ENCODE measurements around the gene MOGAT3. TPM values are rescaled to one million over a fixed set of nuclear protein-coding genes. Genes with fewer than 3 reads are reported as not detected.
A peak's percentile ranks its signal among the peaks of the same experiment; 100 is the strongest.

Gene MOGAT3
- total and polyA plus RNA-seq, 9 of the 15 experiments (the other 6 are each of a cell fraction or from before 2014, with no cell fraction given), result 0.07 to 0.17 (median 0.13) TPM; not detected in 6

DNA sequence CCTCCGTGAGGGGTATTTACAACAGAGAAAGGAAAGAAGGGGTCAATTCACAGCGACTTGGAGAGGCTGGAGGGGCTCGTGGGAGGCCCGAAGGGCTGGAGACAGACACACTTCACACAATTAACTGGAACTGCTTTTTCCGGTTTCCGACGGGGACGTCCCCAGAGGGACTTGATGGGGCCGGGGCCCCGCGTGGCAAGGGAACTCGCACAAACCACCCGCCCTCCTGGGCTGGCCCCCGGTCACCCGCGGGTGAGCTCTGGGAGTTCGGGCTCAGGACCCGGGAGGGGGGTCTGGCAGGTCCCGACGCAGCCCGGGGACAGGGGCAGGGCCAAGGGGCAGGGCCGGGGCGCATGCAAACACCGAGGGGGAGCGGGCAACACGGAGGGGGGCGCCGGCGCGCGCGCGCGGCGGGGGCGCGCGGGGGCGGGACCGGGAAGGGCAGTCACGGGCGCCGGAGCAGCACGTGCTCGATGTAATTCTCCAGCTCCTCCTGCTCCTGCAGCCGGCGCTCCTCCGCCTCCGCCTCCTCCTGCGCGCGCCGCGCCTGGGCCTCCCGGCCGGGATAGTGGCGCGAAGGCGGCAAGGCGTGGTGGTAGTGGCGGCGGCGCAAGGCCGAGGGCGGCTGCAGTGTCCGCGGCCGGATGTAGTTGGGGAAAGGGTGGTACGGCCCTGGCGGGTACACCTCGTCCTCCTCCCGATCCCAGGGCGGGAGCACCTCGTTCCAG lies 38.1 kb downstream of the MOGAT3 start (continued):
- TF ChIP-seq, protein P1, sequence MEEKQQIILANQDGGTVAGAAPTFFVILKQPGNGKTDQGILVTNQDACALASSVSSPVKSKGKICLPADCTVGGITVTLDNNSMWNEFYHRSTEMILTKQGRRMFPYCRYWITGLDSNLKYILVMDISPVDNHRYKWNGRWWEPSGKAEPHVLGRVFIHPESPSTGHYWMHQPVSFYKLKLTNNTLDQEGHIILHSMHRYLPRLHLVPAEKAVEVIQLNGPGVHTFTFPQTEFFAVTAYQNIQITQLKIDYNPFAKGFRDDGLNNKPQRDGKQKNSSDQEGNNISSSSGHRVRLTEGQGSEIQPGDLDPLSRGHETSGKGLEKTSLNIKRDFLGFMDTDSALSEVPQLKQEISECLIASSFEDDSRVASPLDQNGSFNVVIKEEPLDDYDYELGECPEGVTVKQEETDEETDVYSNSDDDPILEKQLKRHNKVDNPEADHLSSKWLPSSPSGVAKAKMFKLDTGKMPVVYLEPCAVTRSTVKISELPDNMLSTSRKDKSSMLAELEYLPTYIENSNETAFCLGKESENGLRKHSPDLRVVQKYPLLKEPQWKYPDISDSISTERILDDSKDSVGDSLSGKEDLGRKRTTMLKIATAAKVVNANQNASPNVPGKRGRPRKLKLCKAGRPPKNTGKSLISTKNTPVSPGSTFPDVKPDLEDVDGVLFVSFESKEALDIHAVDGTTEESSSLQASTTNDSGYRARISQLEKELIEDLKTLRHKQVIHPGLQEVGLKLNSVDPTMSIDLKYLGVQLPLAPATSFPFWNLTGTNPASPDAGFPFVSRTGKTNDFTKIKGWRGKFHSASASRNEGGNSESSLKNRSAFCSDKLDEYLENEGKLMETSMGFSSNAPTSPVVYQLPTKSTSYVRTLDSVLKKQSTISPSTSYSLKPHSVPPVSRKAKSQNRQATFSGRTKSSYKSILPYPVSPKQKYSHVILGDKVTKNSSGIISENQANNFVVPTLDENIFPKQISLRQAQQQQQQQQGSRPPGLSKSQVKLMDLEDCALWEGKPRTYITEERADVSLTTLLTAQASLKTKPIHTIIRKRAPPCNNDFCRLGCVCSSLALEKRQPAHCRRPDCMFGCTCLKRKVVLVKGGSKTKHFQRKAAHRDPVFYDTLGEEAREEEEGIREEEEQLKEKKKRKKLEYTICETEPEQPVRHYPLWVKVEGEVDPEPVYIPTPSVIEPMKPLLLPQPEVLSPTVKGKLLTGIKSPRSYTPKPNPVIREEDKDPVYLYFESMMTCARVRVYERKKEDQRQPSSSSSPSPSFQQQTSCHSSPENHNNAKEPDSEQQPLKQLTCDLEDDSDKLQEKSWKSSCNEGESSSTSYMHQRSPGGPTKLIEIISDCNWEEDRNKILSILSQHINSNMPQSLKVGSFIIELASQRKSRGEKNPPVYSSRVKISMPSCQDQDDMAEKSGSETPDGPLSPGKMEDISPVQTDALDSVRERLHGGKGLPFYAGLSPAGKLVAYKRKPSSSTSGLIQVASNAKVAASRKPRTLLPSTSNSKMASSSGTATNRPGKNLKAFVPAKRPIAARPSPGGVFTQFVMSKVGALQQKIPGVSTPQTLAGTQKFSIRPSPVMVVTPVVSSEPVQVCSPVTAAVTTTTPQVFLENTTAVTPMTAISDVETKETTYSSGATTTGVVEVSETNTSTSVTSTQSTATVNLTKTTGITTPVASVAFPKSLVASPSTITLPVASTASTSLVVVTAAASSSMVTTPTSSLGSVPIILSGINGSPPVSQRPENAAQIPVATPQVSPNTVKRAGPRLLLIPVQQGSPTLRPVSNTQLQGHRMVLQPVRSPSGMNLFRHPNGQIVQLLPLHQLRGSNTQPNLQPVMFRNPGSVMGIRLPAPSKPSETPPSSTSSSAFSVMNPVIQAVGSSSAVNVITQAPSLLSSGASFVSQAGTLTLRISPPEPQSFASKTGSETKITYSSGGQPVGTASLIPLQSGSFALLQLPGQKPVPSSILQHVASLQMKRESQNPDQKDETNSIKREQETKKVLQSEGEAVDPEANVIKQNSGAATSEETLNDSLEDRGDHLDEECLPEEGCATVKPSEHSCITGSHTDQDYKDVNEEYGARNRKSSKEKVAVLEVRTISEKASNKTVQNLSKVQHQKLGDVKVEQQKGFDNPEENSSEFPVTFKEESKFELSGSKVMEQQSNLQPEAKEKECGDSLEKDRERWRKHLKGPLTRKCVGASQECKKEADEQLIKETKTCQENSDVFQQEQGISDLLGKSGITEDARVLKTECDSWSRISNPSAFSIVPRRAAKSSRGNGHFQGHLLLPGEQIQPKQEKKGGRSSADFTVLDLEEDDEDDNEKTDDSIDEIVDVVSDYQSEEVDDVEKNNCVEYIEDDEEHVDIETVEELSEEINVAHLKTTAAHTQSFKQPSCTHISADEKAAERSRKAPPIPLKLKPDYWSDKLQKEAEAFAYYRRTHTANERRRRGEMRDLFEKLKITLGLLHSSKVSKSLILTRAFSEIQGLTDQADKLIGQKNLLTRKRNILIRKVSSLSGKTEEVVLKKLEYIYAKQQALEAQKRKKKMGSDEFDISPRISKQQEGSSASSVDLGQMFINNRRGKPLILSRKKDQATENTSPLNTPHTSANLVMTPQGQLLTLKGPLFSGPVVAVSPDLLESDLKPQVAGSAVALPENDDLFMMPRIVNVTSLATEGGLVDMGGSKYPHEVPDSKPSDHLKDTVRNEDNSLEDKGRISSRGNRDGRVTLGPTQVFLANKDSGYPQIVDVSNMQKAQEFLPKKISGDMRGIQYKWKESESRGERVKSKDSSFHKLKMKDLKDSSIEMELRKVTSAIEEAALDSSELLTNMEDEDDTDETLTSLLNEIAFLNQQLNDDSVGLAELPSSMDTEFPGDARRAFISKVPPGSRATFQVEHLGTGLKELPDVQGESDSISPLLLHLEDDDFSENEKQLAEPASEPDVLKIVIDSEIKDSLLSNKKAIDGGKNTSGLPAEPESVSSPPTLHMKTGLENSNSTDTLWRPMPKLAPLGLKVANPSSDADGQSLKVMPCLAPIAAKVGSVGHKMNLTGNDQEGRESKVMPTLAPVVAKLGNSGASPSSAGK (IDR thresholded peaks at IDR 0.05), result peak; percentile 90
- TF ChIP-seq ASH1L (IDR thresholded peaks at IDR 0.05; ENCODE audit: borderline replicate concordance, low read depth, partially characterized antibody) (no peak), POLR2B (IDR thresholded peaks at IDR 0.05; ENCODE audit: low read depth, partially characterized antibody) (no peak), CBX1 (IDR thresholded peaks at IDR 0.05; ENCODE audit: low read depth) (0 out of 2 replicates have a peak, but pooled peaks have one; percentile 34), HDAC1 (IDR thresholded peaks at IDR 0.05) (peak in 1 of 2 experiments; percentile 22; a peak in 1 of 4 replicates), NONO (IDR thresholded peaks at IDR 0.05; ENCODE audit: low read depth in 2 of 2, low read length in 1 of 2) (peak in 1 of 2 experiments; percentile 64; a peak in 1 of 4 replicates), EGR1 (conservative IDR thresholded peaks at IDR 0.05) (peak; percentile 86), NR1H2 (CRISPR knock-in tag; IDR thresholded peaks at IDR 0.05) (no peak), NR2C1 (IDR thresholded peaks at IDR 0.05) (no peak), NR2C1 (tag; IDR thresholded peaks at IDR 0.05) (no peak)
- TF ChIP-seq, protein P2, sequence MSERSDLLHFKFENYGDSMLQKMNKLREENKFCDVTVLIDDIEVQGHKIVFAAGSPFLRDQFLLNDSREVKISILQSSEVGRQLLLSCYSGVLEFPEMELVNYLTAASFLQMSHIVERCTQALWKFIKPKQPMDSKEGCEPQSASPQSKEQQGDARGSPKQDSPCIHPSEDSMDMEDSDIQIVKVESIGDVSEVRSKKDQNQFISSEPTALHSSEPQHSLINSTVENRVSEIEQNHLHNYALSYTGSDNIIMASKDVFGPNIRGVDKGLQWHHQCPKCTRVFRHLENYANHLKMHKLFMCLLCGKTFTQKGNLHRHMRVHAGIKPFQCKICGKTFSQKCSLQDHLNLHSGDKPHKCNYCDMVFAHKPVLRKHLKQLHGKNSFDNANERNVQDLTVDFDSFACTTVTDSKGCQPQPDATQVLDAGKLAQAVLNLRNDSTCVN (CRISPR knock-in tag; IDR thresholded peaks at IDR 0.05), result no peak
- TF ChIP-seq, protein P3, sequence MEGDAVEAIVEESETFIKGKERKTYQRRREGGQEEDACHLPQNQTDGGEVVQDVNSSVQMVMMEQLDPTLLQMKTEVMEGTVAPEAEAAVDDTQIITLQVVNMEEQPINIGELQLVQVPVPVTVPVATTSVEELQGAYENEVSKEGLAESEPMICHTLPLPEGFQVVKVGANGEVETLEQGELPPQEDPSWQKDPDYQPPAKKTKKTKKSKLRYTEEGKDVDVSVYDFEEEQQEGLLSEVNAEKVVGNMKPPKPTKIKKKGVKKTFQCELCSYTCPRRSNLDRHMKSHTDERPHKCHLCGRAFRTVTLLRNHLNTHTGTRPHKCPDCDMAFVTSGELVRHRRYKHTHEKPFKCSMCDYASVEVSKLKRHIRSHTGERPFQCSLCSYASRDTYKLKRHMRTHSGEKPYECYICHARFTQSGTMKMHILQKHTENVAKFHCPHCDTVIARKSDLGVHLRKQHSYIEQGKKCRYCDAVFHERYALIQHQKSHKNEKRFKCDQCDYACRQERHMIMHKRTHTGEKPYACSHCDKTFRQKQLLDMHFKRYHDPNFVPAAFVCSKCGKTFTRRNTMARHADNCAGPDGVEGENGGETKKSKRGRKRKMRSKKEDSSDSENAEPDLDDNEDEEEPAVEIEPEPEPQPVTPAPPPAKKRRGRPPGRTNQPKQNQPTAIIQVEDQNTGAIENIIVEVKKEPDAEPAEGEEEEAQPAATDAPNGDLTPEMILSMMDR (IDR thresholded peaks at IDR 0.05 in 2 of 3, conservative IDR thresholded peaks at IDR 0.05 in 1 of 3; ENCODE audit: insufficient read depth in 2 of 3, low read depth in 1 of 3, low read length in 3 of 3), result peak in 1 of 3 experiments; percentile 16; a peak in 1 of 6 replicates

Data from K562 (cell line).